HG02623 (cell line): ENCODE data around the gene ARSB.
"Not testable (repeated sequence)": the region's sequence is repeated elsewhere in the genome, so short reads cannot be mapped to it uniquely, and the experiment has no call there.

Source experiments
- ATAC-seq: cut with Tn5 transposase; IDR thresholded peaks from one replicate; pipeline ENCODE4 v1.9.1; 2021; ENCODE audit warnings: moderate library complexity; ENCODE audit not compliant: unreplicated experiment

The ARSB gene

DNA sequence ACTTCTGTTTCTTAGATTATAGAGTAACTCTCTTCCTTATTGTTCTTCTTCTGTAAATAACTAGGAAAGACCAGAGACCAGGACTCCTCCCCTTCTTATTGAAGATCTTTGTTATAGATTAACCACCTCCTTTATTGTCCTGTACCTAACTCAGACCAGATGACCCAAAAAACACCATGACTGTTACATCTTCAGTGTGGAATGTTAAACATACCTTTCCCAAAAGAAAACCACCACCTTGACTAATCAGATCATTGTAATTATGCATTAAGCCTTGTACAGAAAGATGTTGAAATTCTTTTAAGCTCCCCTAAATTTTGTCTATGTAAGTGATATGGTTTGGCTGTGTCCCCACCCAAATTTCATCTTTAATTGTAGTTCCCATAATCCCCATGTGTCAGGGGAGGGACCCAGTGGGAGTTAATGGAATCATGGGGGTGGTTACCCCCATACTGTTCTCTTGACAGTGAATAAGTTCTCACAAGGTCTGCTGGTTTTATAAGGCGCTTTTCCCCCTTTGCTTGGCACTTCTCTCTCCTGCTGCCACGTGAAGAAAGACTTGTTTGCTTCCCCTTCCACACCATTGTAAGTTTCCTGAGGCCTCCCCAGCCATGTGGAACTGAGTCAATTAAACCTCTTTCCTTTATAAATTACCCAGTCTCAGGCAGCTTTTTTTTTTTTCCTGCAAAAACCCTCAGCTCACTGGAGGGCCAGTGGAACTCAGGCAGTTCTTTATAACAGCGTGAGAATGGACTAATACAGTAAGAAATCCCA lies 26.3 kb downstream of the ARSB start:
- no peak for ATAC-seq

DNA sequence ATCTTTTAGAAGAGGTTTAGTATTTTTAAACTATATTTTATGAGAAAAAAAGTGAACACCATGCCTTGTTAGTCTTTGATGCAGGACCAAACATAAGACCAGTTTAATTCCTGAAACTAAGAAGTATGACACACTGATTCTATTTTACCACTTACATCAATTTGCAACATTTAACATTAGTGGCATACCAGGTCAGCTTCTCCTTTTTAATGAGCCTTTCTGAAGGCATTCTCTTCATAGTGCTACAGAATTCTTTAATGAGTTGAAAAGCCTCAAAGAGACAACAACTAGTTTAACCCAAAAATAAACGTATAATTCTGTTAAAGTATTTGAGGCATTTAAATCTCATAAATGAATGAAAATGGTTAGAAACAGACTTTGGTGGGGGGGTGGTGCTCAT lies 28.2 kb downstream of the ARSB start:
- no peak for ATAC-seq

DNA sequence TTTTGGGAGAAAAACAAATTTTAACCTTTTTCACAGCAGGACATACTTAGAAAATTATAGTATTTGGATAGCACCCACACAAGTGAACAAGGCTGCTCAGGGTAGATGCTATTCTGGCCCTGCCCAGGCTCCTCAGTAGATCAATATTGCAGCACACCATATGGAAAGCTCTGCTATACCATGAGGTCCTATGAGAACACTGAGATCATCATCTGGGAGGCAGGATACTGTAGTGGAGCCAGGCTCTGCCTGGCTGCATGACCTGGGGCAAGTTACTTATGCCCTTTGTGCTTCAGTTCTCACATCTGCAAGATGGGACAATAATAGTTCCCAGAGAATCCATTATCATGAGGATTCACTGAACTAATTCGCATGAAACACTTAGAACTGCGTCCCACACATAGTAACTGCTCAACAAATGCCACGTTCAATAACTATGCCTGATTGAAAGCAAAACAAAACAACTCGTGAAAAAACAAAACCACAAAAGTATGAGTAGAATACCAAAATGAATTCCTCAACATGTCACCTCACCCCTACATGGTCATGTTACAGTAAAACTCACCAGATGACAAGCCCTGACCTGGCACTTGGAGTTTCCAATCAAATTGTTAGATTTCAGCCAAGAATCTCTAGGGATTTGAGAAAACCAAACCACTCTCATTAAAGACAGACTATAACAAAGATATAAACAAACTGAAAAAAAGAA lies 31.9 kb downstream of the ARSB start:
- ATAC-seq, result no peak

DNA sequence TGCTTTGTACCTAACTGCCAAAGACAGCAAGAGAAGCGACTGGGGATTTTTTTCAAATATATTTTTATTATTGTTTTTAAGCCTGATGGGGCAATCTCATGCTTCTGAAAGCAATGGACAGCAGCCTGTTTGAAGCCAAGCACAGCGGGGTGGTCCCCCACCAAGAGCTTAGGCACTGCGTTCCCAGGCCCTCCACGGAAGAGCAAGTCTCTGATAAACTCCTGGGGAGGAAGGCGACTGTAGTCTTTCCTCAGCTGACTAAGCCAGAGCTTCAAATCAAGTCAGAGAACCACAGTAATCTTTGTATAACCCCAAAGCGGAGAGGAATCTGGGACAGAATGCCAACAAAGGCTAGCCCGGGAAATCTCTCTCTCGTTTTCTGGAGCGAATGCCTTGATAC lies 54.4 kb downstream of the ARSB start:
- ATAC-seq, result no peak

DNA sequence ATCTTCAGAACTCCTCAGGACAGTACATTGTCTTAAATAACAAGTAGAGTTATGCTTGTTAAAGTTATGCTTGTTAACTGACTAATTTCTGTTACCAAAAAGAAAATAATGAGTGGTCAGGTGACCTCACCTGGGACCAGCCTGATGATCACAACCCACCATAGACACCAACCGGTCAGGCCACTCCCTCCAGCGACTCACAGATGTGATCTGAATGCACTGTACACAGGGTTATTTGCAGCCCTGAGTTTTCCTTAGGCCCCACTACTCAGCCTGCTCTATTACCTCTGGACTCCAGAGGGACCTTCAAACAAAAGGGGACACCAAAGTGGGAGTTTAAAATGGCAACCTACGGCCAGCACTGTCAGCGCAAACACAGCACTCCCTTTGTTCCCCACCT lies 55.3 kb downstream of the ARSB start:
- no peak for ATAC-seq

DNA sequence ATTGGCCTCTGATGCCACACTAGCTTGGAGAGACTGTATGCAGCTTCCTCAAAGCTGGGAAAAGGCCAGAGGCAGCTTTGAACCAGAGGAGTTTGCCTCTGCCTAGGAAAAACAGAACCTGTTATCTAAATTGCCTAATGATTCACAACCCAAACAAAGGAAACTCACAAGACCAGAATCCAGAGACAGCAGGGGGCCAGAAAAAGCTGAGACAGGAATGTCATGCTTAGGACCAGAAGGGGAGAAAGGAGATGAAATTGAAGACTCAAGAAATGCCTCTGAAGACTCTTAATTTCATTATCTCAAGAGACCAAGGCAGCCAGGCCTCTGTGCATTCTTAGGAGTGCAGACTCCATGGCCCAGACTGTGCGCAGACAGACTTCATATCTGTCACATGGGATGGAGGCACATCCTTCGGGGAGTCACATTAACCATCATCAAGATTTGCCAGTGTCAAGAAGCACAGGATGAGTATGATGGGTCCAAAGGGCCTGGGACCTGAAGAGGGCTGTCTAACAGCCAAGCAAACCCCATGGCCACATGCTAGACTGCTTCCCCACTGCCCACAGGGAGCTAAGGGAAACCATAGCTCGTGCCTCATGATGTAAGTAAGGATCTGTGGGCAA lies 57.3 kb downstream of the ARSB start:
- no peak for ATAC-seq

DNA sequence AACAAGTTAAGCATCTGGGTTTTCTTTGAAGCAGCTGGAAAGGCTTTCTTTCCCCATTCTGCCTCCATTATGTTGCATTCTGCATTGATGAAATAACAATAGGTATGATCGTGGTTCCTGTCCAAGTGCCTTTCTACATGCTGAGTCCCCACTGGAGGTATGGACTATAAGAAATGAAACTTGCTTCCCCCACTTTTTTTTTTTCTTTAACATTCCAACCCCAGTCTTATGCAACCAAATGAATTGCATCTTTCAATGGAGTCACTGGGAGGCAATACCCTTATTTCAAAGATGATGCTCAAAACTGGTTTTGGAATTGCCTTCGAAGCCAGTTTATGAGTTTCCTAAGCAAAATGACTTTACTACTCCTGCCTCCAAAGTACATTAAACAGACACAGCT lies 58.9 kb downstream of the ARSB start:
- ATAC-seq, result no peak

DNA sequence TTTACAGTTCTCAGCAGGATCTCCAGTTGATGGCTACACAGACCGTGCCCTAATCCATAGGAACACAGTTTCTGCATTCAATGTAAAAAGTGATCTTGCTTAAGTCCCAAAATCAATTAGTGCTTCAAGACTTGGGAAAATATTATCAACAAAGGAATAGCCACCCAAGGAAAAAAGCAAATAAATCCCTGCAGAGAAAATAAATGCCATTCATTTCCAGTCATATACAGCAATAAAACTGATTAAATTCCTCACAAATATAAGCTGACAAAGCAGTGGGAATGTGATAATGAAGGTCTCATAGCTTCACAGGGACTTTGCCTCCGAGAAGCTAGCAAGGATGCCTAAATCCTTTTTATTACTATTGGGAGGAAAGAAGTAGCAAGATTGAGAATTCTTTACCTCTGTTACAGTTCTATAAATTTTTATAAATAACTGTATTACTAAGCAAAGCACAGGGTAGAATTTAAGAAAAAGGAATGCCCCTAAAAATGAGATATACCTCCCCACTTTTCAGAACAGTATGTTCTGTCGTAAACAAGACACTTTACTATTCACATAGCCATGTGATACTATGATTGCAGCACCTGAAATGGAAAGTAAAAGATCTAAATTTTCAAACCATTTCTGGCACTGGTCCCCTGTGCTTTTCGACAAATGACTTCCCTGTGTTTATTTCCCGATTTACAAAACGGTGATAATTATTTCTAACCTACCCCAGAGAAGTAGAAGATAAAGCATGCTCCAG lies 59.8 kb downstream of the ARSB start:
- ATAC-seq, result no peak

DNA sequence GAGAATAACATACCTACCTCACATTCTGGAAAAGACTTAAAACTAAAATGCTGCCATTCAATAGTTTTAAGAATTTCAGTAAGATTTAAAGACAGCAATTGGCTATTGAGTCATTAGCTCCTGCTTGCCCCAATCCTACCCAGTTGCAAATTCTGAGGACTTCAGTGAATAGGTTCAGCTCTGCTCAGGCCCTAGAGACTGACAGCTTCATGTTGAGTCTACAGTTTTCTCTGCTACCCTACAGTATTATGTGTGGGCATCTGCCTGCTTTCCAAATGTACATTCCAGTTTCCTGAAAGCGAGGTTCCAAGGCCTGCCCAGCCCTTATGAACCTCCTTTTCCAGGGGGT lies 61.5 kb downstream of the ARSB start:
- no peak for ATAC-seq

DNA sequence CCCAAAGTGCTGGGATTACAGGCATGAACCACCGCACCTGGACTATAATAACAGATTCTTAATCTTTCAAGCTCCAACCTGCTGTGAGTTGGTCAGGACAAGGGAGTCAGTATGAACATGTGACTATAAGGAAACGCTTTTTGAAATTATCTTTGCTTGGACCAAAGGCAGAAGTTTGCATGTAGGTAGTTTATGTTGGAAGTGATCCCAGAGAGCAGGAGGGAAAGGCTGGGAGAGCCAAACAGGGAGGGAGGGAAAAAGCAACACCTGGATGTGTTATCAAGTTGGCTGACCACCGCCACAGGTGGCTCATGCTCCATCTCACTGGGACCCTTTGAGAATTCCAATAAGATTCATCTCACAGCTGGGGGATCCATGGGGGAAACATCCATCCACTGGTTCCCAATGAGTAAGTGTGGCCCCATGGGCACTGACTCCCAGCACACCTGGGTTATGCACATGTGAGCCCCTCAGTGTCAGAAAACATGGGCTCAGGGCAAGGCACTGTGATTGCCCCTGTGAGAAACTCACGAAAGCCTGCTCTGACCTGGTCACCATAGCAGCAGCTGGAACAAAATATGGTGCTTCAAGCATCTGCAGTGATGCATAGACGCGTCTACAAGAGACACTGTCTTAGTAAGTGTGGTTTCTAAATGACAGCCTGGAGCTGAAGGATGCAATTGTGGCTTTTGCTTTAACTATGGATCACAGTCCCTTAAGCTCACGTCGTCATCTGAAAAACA lies 62.1 kb downstream of the ARSB start:
- ATAC-seq, result no peak

DNA sequence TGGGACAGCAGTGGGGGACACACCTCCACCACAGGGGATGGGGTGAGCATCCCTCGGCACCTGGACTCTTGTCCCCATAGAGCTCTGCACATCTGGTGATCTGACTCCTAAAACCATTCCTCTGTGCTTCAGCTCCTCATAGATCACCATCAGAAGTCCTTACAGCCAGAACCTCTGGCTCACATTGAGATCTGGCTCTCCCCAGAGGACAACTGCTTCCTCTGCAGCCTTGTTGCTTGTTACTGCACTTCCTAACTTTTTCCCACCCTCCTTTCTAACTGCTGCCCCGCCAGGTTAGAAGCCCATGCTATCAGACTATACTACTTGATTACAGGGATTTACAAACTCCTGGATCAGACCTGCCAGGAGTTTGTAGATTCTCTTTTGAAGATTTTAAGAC lies 64.5 kb downstream of the ARSB start:
- no peak for ATAC-seq

DNA sequence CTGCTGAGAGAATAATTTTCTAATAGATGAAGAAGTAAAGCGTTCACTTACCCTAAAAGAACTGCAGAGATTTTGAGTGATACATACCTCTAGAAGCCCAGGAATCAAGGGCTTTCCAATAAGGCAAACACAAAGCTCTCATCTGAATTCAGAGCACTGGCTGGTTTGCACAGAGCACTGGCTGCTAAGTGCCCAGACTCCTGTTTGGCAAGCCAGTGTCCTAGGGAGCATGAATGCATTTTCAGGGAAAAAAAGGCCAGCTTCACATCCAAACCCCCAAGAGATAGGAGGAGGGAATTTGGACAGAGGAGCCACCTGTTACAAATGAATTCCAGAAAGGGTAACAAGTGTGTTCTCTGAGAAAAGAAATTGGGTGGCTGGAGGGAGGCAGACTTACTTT lies 65.3 kb downstream of the ARSB start:
- ATAC-seq, result no peak

DNA sequence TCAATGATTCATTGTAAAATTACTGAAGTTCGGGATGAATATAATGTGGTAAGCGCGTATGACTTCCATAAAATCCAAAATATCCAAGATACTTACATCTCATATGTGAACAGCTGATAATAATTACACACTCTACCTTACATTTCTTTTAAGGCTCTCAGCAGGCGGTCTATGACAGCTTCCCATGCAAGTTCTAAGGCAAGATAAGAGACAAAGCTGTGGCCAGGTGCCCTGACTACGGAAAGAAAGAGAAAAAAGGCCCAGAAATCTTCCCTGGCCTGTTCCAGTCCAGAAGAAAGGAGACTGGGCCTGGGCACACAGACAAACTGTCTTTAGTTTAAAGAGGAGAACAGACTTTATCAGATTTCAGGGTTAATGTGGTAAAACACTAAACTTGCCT lies 69.1 kb downstream of the ARSB start:
- no peak for ATAC-seq

DNA sequence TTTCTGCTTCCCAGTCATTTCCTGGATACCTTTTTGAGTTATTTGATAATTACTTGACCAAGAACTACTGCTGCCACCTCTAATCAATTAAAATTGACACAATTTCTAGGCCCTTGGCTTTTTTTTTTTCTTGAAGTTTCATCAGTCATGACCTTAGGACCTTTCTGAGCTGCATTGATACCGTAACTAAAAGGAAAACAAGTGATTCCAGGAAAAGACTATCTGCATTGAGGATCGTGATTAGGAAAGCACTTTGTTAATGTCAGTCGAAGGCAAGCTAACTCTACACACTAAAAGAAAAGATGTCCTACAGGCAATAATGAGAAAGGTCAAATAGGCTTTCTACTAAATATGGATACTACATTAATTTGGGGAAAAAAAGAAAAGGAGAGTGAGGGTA lies 69.9 kb downstream of the ARSB start:
- no peak for ATAC-seq

DNA sequence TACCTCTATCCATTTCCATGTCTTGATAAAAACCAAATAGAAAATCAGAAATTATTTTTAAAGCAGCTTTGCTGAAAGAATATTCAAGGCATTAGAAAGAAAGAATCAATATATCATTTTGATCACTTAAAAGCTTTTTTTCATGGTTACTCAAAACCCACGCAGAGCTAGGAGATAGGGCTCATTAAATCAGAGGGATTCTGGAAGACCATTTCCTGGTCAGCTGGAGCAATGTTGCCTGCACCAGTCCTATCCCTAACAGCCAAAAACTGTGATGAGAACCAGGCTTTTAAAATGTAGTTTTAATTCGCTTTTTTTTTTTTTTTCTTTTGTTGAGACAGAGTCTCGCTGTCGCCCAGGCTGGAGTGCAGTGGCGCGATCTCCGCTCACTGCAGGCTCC lies 72.3 kb downstream of the ARSB start:
- ATAC-seq, result no peak

DNA sequence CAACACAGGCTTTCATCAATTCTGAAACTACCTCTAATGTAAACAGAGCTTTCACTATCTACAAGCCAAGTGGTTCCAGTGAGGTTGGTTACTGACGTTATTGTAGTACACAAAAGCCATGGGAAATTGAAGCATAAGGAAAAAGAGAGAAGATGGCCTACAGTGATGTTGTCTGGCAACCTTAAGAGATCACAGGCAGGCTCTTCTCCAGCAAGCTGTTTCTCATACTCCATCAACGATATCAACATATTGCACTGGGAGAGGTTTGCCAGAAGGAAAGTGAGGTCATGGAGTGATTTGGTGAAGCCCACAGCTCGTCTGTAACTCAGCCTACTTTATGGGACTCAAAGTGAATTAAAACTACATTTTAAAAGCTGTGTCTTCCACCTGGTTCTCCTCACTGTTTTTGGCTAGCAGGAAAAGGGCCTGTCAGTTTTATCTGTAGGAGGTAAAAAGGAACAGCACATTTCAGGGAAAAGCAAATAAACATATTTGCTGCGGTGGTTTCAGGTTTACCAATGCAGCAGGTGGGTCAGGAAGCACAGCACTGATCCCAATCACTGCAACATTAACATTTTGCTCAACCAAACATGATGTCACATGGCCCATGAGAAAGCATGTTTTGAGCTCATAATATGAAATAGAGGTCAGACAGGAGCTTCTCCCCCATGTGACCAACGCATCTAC lies 72.9 kb downstream of the ARSB start:
- no peak for ATAC-seq

DNA sequence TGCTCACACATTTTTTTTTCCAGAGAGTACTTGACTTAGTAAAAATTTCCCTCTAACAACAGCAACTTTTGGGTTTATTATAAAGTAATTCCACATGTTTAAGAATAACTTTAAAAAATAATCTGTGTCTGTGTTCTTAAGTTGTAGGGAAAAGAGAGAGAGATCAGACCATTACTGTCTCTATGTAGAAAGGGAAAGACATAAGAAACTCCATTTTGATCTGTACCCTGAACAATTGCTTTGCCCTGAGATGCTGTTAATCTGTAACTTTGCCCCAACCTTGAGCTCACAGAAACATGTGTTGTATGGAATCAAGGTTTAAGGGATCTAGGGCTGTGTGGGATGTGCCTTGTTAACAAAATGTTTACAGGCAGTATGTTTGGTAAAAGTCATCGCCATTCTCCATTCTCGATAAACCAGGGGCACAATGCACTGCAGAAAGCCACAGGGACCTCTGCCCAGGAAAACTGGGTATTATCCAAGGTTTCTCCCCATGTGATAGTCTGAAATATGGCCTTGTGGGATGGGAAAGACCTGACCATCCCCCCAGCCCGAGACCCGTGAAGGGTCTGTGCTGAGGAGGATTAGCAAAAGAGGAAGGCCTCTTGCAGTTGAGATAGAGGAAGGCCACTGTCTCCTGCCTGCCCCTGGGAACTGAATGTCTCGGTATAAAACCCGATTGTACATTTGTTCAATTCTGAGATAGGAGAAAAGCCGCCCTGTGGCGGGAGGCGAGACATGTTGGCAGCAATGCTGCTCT lies 75.7 kb downstream of the ARSB start:
- ATAC-seq, result not testable (repeated sequence)

DNA sequence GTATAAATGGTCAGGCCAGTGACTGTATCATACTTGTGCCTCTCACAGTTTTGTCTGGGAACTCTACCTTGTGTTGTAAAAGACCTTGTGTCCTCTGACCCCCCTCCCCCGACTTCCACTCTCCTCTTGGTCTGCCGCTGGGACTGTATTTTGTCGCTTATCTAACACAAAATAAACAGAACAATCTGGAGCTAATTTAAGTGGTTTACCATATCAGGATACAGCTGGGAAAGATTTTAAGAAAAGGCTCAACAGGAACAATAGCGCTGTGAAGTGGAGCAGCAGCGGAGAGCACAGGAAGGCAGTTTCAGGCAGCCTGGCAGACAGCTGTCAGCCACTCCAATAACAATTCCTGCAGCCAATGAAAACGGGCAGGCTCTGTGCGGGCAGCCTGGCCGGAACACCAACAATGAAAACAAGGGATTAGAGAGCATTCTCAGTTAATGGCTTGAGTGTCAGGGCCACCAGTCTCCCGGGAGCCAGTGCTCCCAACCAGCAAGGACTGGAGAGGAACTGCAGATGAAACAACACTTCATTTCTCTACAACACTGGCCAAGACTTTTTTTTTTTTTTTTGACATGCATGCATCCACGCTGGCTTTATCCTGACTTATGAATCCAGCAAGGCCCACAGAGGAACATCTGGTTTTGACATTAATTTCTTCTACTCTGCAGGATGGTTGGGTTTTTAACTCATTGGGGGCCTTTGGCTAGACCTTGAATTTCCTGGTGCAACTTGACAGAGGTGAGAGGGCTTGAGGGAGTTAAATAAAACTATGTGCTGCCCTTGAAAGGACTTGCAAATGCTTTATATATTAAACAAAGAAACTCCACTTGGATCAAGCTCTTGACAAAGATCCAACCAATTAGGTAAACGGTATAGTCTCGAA lies 76.7 kb downstream of the ARSB start:
- no peak for ATAC-seq
